Astrocyte of the spinal cord (primary cell): ENCODE data around the gene MN1.
"Not testable (repeated sequence)": the region's sequence is repeated elsewhere in the genome, so short reads cannot be mapped to it uniquely, and the experiment has no call there.

Experiments
- DNase-seq: peaks from one replicate; pipeline ENCODE4 v3.0.0; 2011; ENCODE audit warnings: low read depth, low spot score
- H3K4me3 ChIP-seq: 2 replicates; pipeline ENCODE4 v1.5.1; 2011; ENCODE audit warnings: low read depth, mild to moderate bottlenecking, low read length, moderate library complexity
- in situ Hi-C: cut with HindIII; loops from 2 replicates; pipeline ENCODE4 v1.10.0; 2017; ENCODE audit warnings: low sequenced_read_pairs
- TF ChIP-seq, protein P1 (sequence below): IDR thresholded peaks from 2 replicates; pipeline ENCODE4 v1.5.1; 2012; ENCODE audit warnings: low read depth, mild to moderate bottlenecking, low read length, inconsistent platforms

MN1 gene

DNA sequence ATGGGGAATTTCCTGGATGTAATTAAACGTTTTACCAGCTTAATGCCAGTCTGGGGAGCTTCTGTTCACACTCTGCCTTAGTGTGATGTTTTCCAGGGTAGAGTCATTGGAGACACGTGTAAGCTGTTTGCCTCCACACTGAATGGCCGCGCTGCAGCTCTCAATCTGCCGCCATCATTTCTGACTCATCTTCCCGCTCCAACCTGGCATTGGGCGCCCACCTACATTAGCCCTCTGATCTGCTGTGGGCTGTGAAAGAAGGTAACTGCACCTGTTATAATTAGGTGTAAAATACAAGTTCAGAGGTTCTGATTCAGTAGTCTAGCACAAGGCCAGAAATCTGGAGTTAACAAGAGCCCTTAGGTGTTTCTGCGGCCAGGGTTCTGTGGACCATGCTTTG is 54.6 kb downstream of the MN1 start:
- in situ Hi-C loops: no loop called here
- TF ChIP-seq, protein P1, sequence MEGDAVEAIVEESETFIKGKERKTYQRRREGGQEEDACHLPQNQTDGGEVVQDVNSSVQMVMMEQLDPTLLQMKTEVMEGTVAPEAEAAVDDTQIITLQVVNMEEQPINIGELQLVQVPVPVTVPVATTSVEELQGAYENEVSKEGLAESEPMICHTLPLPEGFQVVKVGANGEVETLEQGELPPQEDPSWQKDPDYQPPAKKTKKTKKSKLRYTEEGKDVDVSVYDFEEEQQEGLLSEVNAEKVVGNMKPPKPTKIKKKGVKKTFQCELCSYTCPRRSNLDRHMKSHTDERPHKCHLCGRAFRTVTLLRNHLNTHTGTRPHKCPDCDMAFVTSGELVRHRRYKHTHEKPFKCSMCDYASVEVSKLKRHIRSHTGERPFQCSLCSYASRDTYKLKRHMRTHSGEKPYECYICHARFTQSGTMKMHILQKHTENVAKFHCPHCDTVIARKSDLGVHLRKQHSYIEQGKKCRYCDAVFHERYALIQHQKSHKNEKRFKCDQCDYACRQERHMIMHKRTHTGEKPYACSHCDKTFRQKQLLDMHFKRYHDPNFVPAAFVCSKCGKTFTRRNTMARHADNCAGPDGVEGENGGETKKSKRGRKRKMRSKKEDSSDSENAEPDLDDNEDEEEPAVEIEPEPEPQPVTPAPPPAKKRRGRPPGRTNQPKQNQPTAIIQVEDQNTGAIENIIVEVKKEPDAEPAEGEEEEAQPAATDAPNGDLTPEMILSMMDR: no peak
- no peak overlapping the region for H3K4me3 ChIP-seq
- no peak for DNase-seq

DNA sequence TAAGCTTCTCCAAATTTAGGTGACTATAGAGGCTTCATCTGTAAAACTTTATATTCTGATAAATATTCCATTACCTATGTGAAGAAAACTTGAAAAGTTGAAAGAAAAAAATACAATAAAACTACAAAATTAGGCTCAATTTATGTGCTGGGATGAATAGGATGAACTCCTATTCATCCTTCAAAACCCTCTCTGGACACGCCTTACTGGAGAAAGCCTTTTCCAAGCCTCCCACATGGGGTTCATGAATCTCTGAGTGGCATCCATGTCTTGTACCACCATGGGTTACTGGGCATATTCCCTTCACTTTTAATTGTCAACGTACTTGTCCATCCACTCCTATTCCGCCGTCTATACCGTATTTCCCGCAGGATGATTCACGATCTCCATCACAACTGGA is 55.7 kb downstream of the MN1 start:
- H3K4me3 ChIP-seq: no peak overlapping the region

DNA sequence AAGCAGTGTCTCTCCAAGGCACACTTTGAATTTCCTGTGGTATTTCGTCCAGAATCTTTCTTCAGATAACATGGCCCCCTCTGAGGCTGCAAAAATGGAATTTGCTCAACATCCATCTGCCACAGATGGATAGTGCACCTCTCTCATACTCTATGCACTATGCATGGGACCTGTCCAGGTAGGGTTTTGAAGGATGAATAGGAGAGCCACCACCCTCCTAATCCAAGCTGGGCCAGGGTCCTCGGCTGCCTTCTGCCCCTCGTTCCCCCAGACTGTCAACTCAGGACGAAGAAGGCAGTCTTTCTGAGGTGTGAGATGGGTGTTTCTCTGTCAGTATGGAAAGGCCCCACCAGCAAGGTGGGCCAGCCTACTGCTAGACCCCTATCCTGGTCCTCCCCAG is 56.4 kb downstream of the MN1 start:
- in situ Hi-C loops: no loop called here
- no peak overlapping the region for H3K4me3 ChIP-seq
- no peak for DNase-seq
- TF ChIP-seq, protein P1: no peak

More for the DNA sequence above, 55.7 kb downstream of the MN1 start:
- no peak for DNase-seq
- in situ Hi-C loops: no loop called here
- TF ChIP-seq, protein P1: no peak

DNA sequence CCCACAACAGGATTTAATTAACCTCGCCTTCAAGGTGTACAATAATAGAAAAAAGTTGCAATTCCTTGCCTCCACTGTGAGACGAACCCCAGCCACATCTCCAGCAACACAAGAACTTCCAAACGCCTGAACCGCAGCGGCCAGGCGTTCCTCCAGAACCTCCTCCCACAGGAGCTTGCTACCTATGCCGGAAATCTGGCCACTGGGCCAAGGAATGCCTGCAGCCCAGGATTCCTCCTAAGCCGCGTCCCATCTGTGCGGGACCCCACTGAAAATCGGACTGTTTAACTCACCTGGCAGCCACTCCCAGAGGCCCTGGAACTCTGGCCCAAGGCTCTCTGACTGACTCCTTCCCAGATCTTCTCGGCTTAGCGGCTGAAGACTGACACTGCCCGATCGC is 57.5 kb downstream of the MN1 start:
- in situ Hi-C loops, H3K4me3 ChIP-seq, DNase-seq: not testable (repeated sequence)

DNA sequence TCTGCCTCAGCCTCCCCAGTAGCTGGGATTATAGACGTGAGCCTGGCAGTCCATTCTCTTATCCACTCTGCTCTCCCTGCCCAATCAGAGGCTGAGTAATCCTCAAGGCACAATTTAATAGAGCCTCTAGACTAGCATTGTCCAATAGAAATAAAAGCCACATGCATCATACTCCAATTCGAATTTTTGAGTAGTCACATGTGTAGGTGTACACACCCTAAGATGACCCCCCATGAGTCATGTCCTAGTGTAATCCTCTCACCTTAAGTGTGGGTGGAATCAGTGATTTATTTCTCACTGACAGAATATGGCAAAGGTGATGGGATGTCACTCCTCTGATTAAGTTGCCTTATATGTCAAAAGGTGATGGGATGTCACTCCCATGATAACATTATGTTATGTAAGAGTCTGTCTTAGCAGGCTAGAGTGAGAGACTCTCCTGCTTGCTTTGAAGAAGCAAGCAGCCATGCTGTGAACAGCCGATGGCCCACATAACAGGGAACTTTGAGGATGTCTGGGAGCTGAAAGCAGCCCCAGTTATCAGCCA is 61.3 kb downstream of the MN1 start:
- in situ Hi-C loops: no loop called here

DNA sequence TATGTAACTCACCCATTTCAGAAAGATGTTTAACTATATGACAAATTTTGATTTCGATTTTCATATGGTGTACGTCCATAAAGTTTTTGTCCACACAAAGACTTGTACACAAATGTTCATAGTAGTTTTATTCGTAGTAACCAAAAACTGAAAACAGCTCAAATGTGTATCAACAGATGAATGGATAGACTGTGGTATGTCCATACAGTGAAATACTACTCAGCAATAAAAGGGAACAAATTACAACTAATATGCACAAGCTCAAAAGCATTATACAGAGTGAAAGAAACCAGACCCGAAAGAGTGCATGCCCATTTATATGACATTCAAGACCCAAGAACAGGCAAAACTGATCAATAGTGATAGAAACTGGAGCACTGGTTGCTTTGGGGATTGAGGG is 64.0 kb downstream of the MN1 start:
- TF ChIP-seq, protein P1: no peak
- no peak for DNase-seq
- in situ Hi-C loops: no loop called here
- H3K4me3 ChIP-seq: no peak overlapping the region

More for the DNA sequence above, 61.3 kb downstream of the MN1 start:
- H3K4me3 ChIP-seq: no peak overlapping the region
- TF ChIP-seq, protein P1: no peak
- no peak for DNase-seq

DNA sequence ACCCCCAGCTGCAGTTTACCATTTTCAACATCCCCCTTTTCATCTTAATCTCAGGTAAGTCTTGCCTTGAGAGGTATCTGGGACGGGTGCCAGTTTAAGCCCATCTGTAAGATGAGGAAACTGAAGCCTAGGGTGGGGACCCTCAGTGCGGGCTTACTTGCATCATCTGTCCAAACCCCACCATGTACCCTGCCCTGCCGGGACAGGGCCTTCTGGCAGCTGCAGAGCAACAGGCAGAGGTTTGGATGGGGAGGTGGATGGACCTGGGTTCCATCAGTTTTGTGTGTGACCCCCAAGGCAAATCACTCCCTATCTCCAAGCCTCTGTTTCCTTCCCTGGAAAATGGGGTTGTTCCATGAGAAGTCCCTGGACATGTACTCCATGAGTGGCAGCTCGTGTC is 67.5 kb downstream of the MN1 start:
- in situ Hi-C loops: no loop called here
- H3K4me3 ChIP-seq: no peak overlapping the region
- DNase-seq: no peak
- TF ChIP-seq, protein P1: no peak
